Neural cell (in vitro differentiated cells): ENCODE results near the gene ZNF644. TPM values are rescaled to one million over a fixed set of nuclear protein-coding genes. Genes with fewer than 3 reads are reported as not detected.

Experiments
- H2AFZ ChIP-seq: fragments of 200-600, 300-800 bp; sonication (generic), shearing (Covaris generic); 2 replicates; pipeline ENCODE4 v1.6.0; 2014; ENCODE audit warnings: low read depth, mild to moderate bottlenecking, antibody characterized with exemption, low read length, moderate library complexity
- H3F3A ChIP-seq: fragments of 200-600 bp; shearing (Covaris generic); 2 replicates; pipeline ENCODE4 v1.6.1; 2016; ENCODE audit warnings: mild to moderate bottlenecking, moderate library complexity, mixed read lengths, antibody characterized with exemption, low read length; ENCODE audit not compliant: insufficient read depth, poor library complexity, severe bottlenecking
- H3K27ac ChIP-seq: fragments of 200-600, 300-800 bp; sonication (generic), shearing (Covaris generic); 2 replicates; pipeline ENCODE4 v1.5.1; 2014; ENCODE audit warnings: mild to moderate bottlenecking, low read length, moderate library complexity
- H3K27me3 ChIP-seq: fragments of 300-800, 200-600 bp; sonication (generic), shearing (Covaris generic); 2 replicates; pipeline ENCODE4 v1.6.0; 2014; ENCODE audit warnings: mild to moderate bottlenecking, low read depth, low read length, moderate library complexity; ENCODE audit not compliant: insufficient read depth
- H3K36me3 ChIP-seq: fragments of 300-800, 200-600 bp; sonication (generic), shearing (Covaris generic); 2 replicates; pipeline ENCODE4 v1.5.1; 2014; ENCODE audit warnings: mild to moderate bottlenecking, antibody characterized with exemption, low read length, moderate library complexity; ENCODE audit not compliant: insufficient read depth
- H3K4me2 ChIP-seq: fragments of 300-800, 200-600 bp; sonication (generic), shearing (Covaris generic); 2 replicates; pipeline ENCODE4 v1.6.0; 2014; ENCODE audit warnings: mild to moderate bottlenecking, low read length
- H3K4me3 ChIP-seq: fragments of 300-800, 200-600 bp; sonication (generic), shearing (Covaris generic); 2 replicates; pipeline ENCODE4 v1.5.1; 2014; ENCODE audit warnings: mild to moderate bottlenecking, low read length, moderate library complexity
- H3K79me2 ChIP-seq: fragments of 200-600 bp; shearing (Covaris generic); replicated peaks from 2 replicates; pipeline ENCODE4 v1.6.0; 2014; ENCODE audit warnings: mild to moderate bottlenecking, low read length, moderate library complexity; ENCODE audit not compliant: insufficient read depth
- H3K9ac ChIP-seq: fragments of 300-800, 200-600 bp; sonication (generic), shearing (Covaris generic); 2 replicates; pipeline ENCODE4 v1.6.1; 2016; ENCODE audit warnings: mild to moderate bottlenecking, low read length, mixed read lengths
- H3K9me2 ChIP-seq: fragments of 200-600 bp; shearing (Covaris generic); 2 replicates; pipeline ENCODE4 v1.6.1; 2016; ENCODE audit warnings: mild to moderate bottlenecking, low read length, mixed read lengths; ENCODE audit not compliant: insufficient read depth
- H3K9me3 ChIP-seq: fragments of 200-600, 300-800 bp; sonication (generic), shearing (Covaris generic); 2 replicates; pipeline ENCODE4 v1.6.1; 2016; ENCODE audit warnings: mild to moderate bottlenecking, mixed run types, low read length, moderate library complexity, mixed read lengths
- H4K20me1 ChIP-seq: fragments of 200-600 bp; shearing (Covaris generic); 2 replicates; pipeline ENCODE4 v1.6.1; 2016; ENCODE audit warnings: mild to moderate bottlenecking, mixed run types; ENCODE audit not compliant: insufficient read depth
- EP300 ChIP-seq: fragments of 450-650 bp; conservative IDR thresholded peaks from 2 replicates; pipeline ENCODE4 v1.6.1; 2014; ENCODE audit warnings: antibody characterized with exemption, mild to moderate bottlenecking, moderate library complexity; ENCODE audit not compliant: poor library complexity, severe bottlenecking
- EZH2 ChIP-seq: fragments of 200-600, 300-800 bp; shearing (Covaris generic), sonication (generic); IDR thresholded peaks from 2 replicates; pipeline ENCODE4 v1.6.1; 2014; ENCODE audit warnings: antibody characterized with exemption, low read length, borderline replicate concordance, mild to moderate bottlenecking; ENCODE audit not compliant: insufficient read depth, poor library complexity, severe bottlenecking
- MXI1 ChIP-seq: fragments of 450-650 bp; conservative IDR thresholded peaks from 2 replicates; pipeline ENCODE4 v1.6.1; 2014; ENCODE audit warnings: antibody characterized with exemption, mild to moderate bottlenecking; ENCODE audit not compliant: poor library complexity, severe bottlenecking
- POLR2AphosphoS5 ChIP-seq: IDR thresholded peaks from 2 replicates; pipeline ENCODE4 v1.6.1; 2012
- RAD21 ChIP-seq: fragments of 450-650 bp; conservative IDR thresholded peaks from 2 replicates; pipeline ENCODE4 v1.6.1; 2014; ENCODE audit warnings: antibody characterized with exemption, mild to moderate bottlenecking, moderate library complexity
- REST ChIP-seq: IDR thresholded peaks from 2 replicates; pipeline ENCODE4 v1.6.1; 2012; ENCODE audit warnings: borderline replicate concordance
- SMC3 ChIP-seq: fragments of 450-650 bp; conservative IDR thresholded peaks from 2 replicates; pipeline ENCODE4 v1.6.1; 2014; ENCODE audit warnings: antibody characterized with exemption, mild to moderate bottlenecking, moderate library complexity; ENCODE audit not compliant: poor library complexity
- TAF1 ChIP-seq: IDR thresholded peaks from 2 replicates; pipeline ENCODE4 v1.6.1; 2012; ENCODE audit warnings: low read depth
- polyA plus RNA-seq: library from polyadenylated mRNA; depleted of rRNA; stranded (reverse); fragments of >200 nt; gene quantifications from 2 replicates; pipeline ENCODE4 v1.2.3, GENCODE V29; 2014
- TF ChIP-seq, protein P1 (sequence below): fragments of 450-650 bp; IDR thresholded peaks from 2 replicates; pipeline ENCODE4 v1.5.1; 2014; ENCODE audit warnings: antibody characterized with exemption, mild to moderate bottlenecking, moderate library complexity; ENCODE audit not compliant: poor library complexity, severe bottlenecking

ZNF644 gene
- polyA plus RNA-seq, 1 donor from 2014 or later = 71.7 TPM

- Histone ChIP-seq H3K9me2 (no peaks in the 10 kb centered on the region), H2AFZ (no peak overlapping the region), H4K20me1 (no peaks in the 10 kb centered on the region), H3K9ac (no peak overlapping the region), H3K4me3 (no peak overlapping the region), H3K27ac (no peak overlapping the region), H3K27me3 (no peaks in the 10 kb centered on the region), H3K9me3 (no peaks in the 10 kb centered on the region), H3K79me2 (peaks cover 16% of the 10 kb centered on the region), H3F3A (no peaks in the 10 kb centered on the region), H3K4me2 (no peak overlapping the region), H3K36me3 (no peaks in the 10 kb centered on the region)
- TF ChIP-seq MXI1 = no peak
- TF ChIP-seq REST = no peak
- no peak for TF ChIP-seq EZH2
- no peak for TF ChIP-seq SMC3
- no peak for TF ChIP-seq POLR2AphosphoS5
- no peak for TF ChIP-seq RAD21
- no peak for TF ChIP-seq TAF1
- TF ChIP-seq, protein P1, sequence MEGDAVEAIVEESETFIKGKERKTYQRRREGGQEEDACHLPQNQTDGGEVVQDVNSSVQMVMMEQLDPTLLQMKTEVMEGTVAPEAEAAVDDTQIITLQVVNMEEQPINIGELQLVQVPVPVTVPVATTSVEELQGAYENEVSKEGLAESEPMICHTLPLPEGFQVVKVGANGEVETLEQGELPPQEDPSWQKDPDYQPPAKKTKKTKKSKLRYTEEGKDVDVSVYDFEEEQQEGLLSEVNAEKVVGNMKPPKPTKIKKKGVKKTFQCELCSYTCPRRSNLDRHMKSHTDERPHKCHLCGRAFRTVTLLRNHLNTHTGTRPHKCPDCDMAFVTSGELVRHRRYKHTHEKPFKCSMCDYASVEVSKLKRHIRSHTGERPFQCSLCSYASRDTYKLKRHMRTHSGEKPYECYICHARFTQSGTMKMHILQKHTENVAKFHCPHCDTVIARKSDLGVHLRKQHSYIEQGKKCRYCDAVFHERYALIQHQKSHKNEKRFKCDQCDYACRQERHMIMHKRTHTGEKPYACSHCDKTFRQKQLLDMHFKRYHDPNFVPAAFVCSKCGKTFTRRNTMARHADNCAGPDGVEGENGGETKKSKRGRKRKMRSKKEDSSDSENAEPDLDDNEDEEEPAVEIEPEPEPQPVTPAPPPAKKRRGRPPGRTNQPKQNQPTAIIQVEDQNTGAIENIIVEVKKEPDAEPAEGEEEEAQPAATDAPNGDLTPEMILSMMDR = no peak
- no peak for TF ChIP-seq EP300
These were observed 2.8 kb upstream of the ZNF644 start for GRCh38 chr1:91024481-91025119.

DNA sequence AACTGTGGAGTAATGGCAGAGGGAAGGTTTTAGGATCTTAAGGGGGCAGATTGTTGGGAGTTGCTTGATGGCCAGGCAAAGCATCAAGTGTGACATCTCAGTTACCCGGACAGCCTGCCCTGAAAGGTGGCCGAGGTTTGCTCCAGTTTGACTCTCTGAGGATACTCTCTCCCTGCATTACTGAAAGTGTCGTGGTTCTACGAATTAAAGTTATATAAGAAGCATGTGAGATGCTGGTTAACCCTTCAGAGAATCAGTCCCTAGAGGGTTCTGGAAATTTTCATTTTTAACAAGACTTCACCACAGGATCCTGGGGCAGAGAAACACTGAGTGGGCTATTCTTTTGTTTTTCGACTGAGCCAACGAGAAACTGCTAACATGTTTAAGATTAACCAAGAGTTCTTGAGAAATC is 689 bp upstream of the ZNF644 start:
- H3K27me3 ChIP-seq = no peaks in the 10 kb centered on the region
- H3K27ac ChIP-seq = peak overlapping the region; percentile 99
- H3F3A ChIP-seq = no peaks in the 10 kb centered on the region
- peak overlapping the region; percentile 97 for H2AFZ ChIP-seq
- TF ChIP-seq SMC3 = no peak
- no peak for TF ChIP-seq EP300
- TF ChIP-seq RAD21 = no peak
- TF ChIP-seq EZH2 = no peak
- no peak for TF ChIP-seq MXI1
- no peak for TF ChIP-seq TAF1
- TF ChIP-seq, protein P1 = no peak
- no peak for TF ChIP-seq POLR2AphosphoS5
- TF ChIP-seq REST = no peak
- H3K4me2 ChIP-seq = peak overlapping the region; percentile 54
- H3K9me2 ChIP-seq = no peaks in the 10 kb centered on the region
- H4K20me1 ChIP-seq = no peaks in the 10 kb centered on the region
- H3K9me3 ChIP-seq = no peaks in the 10 kb centered on the region
- H3K9ac ChIP-seq = peak overlapping the region; percentile 98
- H3K79me2 ChIP-seq = peaks cover 37% of the 10 kb centered on the region
- no peaks in the 10 kb centered on the region for H3K36me3 ChIP-seq
- peak overlapping the region; percentile 92 for H3K4me3 ChIP-seq
